ENCODE measurements around the gene VPS18.
A peak's percentile ranks its signal among the peaks of the same experiment; 100 is the strongest.

VPS18 gene

DNA sequence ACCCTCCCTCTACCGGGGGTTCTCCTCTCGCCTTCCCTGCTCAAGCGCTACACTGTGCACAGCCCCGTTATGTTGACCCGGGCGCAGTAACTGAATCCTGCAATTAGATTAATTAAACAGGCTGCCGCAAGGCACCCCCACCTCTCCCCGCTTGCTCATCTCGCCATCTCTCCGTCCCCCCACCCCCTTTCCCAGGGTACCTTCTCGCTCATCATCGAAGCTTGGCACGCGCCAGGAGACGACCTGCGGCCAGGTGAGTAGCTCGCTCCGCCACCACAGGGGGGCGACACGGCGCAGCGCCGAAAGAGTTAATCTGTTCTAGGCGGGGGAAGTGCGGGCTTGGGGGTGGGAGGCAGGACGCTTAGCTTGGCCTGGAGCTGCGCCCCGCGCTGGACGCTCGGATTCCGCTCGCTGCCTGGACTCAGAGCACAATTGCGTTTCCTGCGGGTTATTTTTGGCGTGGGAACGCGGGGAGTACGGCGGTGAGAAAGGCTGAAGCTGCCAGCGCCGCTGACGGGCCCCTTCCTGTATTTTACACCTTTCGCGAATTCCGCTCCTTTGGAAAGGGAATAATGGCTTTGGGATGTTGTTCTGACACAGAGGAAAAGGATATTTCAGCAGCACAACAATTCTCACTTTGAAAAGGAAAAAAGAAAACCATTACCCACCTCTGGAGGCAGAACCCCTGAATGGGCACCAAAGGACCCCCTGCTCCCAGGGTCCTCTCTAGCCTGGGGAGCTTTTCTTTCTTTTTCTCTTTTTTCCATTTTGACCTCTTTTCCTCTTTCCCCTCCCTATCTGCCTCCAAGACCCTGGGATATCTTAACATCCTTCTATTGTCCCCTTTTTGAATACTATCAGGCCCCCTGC is 36.4 kb downstream of the VPS18 start:
- ChIA-PET POLR2A (interaction anchor here (1.9 kb wide), 1 partner anchor 23 kb away, joined by 6 read pairs; the partner anchor contains the start of gene CHAC1), CTCF (interaction anchor here (0.7 to 11.6 kb wide), 15 partner anchors 9 to 256 kb away, joined by 3 to 109 read pairs (median 5); partner anchors contain the start of gene VPS18)
- no peak for DNase-seq (ENCODE audit: low read depth, low spot score)
- peak overlapping the region; percentile 48 for H3K4me3 ChIP-seq (ENCODE audit: low read depth, low read length)
- TF ChIP-seq CTCF (IDR thresholded peaks at IDR 0.05; ENCODE audit: insufficient read depth, low read length, missing control alignments) = peak; percentile 60

DNA sequence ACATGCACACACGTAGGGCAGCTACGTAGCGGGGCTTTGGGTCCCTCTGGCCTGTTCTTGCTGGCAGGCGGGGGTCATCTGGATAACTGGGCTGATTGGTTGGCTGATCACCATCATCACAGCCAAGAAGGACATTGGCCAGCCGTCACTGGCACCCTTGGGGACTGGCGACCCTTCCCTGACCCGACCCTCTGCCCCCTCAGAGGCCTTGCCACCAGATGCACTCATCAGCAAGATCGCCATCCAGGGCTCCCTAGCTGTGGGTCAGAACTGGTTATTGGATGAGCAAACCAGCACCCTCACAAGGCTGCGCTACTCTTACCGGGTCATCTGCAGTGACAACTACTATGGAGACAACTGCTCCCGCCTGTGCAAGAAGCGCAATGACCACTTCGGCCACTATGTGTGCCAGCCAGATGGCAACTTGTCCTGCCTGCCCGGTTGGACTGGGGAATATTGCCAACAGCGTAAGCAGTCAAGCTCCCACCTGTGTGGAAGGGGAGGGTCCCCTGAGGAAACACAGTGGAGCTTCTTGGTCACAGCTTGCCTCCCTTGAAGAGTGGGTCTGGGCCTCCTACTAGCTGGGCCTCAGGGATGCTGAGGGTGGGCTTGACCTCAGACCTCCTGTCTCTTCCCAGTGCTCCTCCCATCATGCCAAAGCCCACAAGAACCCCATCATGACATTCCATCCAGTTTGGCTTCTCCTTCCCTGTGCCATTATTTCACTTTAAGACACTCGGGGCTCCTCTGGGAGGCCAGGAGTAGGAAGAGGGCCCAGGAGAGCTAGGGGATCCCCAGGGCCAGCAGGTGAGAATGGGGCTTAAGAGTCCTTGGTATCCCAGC is 37.3 kb downstream of the VPS18 start:
- POLR2A ChIA-PET = interaction anchor here (1.9 kb wide), 1 partner anchor 22 kb away, joined by 6 read pairs; the partner anchor contains the start of gene CHAC1
- no peak for TF ChIP-seq CTCF (IDR thresholded peaks at IDR 0.05; ENCODE audit: insufficient read depth, low read length, missing control alignments)
- no peak overlapping the region for H3K4me3 ChIP-seq (ENCODE audit: low read depth, low read length)

GRCh38 chr15:40932156-40932555 is 37.9 kb downstream of the VPS18 start:
- POLR2A ChIA-PET = interaction anchor here (1.9 kb wide), 1 partner anchor 21 kb away, joined by 6 read pairs; the partner anchor contains the start of gene CHAC1
- no peak for DNase-seq (ENCODE audit: low read depth, low spot score)
- no peak overlapping the region for H3K4me3 ChIP-seq (ENCODE audit: low read depth, low read length)
- TF ChIP-seq CTCF (IDR thresholded peaks at IDR 0.05; ENCODE audit: insufficient read depth, low read length, missing control alignments) = no peak
- CTCF ChIA-PET = interaction anchor here (0.9 to 11.6 kb wide), 6 partner anchors 9 to 88 kb away, joined by 3 to 109 read pairs (median 8); partner anchors contain the start of gene VPS18

More for the DNA sequence above, 37.3 kb downstream of the VPS18 start:
- no peak for DNase-seq (ENCODE audit: low read depth, low spot score)
- CTCF ChIA-PET = interaction anchor here (0.9 to 11.6 kb wide), 14 partner anchors 10 to 255 kb away, joined by 3 to 109 read pairs (median 6); partner anchors contain the start of gene VPS18

- no peak overlapping the region for H3K4me3 ChIP-seq (ENCODE audit: low read depth, low read length)
- CTCF ChIA-PET = interaction anchor here (0.9 to 5.7 kb wide), 4 partner anchors 8 to 87 kb away, joined by 3 to 48 read pairs (median 5); no protein-coding TSS in a partner anchor
- POLR2A ChIA-PET = no interaction called here
- no peak for DNase-seq (ENCODE audit: low read depth, low spot score)
- TF ChIP-seq CTCF (IDR thresholded peaks at IDR 0.05; ENCODE audit: insufficient read depth, low read length, missing control alignments) = no peak
Measured at GRCh38 chr15:40932649-40933516, 38.6 kb downstream of the VPS18 start.

DNA sequence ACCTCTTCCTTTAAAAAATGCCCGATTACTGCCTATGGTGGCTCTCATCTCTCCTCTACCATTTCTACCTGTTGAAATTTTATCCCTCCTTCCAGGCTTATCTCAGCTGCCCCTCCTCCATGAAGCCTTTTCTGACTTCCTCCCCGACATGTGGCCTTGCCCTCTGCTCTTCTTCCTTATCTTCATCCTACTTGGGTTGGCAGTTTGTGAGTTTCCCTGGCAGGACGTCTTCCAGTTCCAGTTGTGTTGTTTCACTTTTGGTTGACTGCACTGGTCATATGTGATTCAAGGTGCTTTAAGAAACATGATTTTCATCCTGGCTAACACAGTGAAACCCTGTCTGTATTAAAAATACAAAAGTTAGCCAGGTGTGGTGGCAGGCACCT is 39.3 kb downstream of the VPS18 start:
- H3K4me3 ChIP-seq (ENCODE audit: low read depth, low read length) = no peak overlapping the region
- no peak for DNase-seq (ENCODE audit: low read depth, low spot score)
- ChIA-PET CTCF (interaction anchor here (0.9 to 1.3 kb wide), 4 partner anchors 8 to 252 kb away, joined by 3 to 6 read pairs (median 3); no protein-coding TSS in a partner anchor), POLR2A (no interaction called here)
- TF ChIP-seq CTCF (IDR thresholded peaks at IDR 0.05; ENCODE audit: insufficient read depth, low read length, missing control alignments) = no peak
